Hematopoietic multipotent progenitor cell treated with erythropoietin and hydrocortisone succinate and interleukin-3 and kit ligand, for 6 days (in vitro differentiated cells): ENCODE results near the gene HDGFL3.
A peak's percentile ranks its signal among the peaks of the same experiment; 100 is the strongest.

Experiments used
- DNase-seq: peaks from one replicate; pipeline ENCODE4 v3.0.0-alpha.2; 2015

Gene HDGFL3

DNA sequence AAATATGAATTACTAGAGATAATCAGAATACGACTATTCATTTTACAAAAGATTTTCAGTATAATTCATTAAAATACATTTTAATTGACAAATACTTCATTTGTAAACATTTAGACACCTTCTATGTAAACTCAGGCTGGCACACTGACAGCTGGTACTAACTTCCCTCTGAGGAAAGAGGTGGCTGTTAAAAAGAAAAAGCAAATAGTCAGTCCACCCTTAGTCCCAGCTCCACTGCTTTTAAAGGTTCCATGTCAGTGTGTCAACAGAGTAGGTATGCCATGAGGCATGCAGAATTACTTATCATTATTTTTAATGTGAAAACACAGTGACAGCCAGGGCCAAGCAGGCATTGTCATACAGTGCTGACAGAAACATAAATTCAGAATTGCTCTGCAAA lies 84.1 kb downstream of the HDGFL3 start:
- no peak for DNase-seq

DNA sequence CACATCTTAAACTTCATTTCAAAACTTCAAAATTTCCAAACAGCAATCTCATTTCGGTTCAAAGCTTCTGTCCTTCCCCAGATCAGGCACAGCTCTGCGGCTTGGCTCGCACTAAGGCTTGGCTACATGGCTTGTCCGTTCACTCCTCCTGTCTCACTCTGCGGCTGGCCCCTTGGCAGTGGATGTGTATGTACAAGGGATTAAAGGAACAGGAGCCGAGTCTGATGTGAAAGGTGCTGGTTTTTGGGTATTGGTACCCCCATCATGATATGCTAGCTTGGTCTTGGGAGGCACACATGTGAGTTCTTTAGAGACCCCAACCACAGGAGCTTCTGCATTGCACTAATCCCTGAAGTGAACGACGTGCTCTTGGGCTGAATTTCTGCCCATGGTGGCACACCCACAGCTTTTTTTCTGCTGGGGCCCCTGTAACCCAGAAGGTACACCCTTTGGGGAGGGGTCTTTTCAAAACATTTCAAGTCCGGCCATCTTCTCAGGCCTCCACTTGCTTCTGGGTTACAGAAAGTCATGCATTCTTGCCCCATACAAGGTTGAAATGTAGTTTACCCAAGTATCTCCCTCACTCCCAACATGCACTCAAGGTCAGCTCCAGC lies 87.5 kb downstream of the HDGFL3 start:
- DNase-seq: no peak

DNA sequence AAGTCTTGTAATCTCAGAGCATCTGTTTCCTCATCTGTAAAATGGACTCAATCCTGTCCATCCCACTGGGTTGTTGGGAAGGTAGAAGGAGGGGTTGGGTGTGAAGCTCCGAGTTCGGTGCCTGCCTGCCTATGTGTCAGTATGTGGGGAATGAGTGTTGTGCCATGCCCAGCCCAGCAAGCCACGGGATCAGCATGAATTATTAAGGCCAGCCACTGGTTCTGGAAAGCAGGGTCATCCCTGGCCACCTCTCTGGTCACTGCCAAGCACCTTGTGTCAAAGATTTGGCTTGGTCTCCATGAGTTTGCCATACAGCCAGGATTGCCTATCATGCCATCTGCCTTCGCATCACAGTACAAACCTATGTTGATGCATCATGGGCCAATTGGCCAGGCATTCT lies 88.7 kb downstream of the HDGFL3 start:
- no peak for DNase-seq

DNA sequence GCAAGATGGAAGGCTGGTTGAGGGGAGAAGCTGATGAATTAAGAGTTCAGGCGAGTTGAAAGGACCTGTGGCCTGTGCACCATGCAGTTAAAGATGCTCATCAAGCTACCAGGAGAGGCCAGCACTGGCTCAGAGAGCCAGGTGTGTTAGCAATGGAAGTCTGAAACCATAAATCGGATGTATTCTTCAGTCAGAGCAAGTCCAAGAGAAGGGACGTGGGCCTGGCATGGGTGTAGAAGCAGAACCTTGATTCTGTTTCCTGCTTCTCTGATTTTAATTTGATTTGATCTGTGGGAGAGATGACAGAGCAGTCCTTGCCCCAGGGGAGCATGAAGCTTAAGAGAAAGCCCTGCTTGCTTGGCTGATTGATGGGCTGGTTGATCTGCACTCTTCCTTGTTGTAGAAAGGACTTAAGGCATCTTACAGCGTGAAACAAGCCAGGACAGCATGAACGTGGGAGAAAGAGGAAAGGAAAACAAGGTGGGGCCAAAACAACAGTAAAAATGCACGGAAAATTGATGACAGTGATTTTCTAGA lies 89.3 kb downstream of the HDGFL3 start:
- no peak for DNase-seq

GRCh38 chr15:83115831-83116565 lies 91.6 kb downstream of the HDGFL3 start:
- DNase-seq: no peak

DNA sequence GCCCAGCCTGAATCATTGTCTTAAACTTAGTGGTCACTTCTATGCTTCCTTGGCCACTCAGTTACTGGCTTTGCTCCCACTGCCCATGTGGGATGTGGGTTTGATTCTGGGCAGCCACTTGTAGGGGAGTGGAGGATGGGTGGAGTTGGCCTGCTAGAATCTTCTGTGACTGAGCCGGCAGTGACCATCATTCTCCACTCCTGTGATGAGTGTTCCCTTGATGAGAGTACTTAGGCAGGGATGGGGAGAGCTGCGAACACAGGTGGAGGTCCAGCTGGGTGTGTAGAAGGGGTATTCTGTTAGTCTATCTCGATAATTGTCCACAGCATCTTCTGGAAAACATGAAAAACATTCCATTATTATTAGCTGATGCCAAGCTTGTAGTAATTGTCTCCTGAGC lies 92.2 kb downstream of the HDGFL3 start:
- no peak for DNase-seq

- no peak for DNase-seq
Measured at GRCh38 chr15:83114856-83115255, 92.8 kb downstream of the HDGFL3 start.

DNA sequence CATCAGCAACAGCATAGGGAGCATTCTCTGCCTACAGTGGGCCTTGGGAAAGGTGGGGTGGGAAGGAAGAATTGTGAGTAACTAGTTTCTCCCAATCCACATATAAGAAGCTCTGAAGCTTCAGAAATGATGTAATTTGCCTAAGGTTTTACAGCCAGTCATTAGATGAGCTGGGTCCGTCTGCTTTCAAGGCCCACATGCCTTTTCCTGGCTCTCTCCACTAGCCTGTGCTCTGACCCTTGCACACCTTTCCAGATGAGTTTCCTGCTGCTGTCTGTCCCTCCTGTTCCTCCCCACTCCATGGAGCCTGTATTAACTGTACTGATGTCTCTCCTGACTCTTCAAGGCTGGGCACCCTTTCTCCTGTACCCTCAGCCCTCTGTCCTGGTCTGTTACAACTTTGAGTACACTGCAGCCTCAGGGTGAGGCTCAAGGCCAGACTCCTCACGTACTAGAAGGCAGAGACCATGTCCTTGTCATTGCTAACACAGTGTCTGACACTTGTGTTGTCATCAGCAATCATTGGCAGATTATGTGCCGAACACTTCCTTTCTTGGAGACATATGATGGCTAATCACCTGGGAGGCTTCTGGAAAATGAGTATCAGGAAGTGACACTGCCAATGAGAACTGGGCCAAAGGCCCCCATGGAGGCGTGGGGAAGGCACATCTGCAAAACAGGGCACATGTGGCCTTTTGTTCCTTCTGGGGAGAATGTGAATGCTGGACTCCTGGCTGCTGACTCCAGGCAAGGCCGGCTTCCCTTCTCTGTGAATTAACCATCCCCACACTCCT lies 93.5 kb downstream of the HDGFL3 start:
- no peak for DNase-seq

DNA sequence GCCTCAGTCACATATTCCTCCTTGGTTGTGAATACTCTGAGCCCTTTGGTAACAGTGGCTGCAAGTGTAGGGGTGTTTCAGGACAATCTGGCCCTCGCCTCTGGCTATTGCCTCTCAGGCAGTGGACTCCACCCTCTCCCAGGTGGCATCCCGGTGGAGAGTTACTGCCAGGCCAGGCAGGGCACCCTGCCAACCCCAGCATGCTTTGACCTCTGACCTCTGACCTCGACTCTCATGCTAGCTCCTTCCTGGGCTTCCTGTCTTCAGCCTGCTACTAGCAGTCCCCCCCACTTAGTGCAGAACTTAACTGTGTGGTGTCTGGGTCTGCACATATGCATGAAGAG lies 94.7 kb downstream of the HDGFL3 start:
- DNase-seq: no peak

DNA sequence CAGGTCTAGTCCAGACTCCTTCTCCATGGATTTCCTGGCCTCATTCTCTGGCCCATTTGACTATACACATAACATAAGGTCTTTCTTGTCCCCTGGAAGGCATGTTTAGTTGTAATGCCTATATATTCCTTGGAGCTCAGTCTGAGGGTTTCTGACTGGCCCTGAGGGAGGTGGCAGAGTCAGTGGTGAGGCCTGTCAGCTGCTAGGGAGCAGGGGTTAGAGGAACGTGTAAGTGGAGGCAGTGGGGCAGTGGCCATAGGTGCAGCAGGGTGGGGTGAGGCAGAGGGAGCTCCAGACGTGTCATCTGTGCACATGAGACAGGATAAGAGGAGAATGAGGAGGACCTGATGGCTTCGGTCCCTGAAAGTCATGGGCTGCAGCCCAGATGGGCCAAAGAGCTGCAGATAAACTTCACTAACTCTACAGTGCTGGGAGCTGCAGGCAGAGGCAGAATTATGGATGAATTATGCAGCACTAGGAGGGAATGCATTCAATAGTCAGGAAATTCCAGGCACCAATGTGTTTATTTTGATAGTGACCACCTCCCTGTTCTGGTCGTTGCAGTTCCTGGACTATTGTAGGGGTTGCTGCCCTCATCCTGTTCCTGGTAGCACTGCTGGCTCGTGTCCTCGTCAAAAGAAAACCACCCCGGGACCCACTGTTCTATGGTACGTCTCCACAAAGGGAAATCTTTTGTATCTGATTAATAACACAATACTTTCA lies 95.2 kb downstream of the HDGFL3 start:
- DNase-seq: no peak

- no peak for DNase-seq
Measured at GRCh38 chr15:83111149-83111548, 96.5 kb downstream of the HDGFL3 start.

- no peak for DNase-seq
Measured at GRCh38 chr15:83110381-83110780, 97.2 kb downstream of the HDGFL3 start.

- no peak for DNase-seq
Measured at GRCh38 chr15:83109532-83109931, 98.1 kb downstream of the HDGFL3 start.

DNA sequence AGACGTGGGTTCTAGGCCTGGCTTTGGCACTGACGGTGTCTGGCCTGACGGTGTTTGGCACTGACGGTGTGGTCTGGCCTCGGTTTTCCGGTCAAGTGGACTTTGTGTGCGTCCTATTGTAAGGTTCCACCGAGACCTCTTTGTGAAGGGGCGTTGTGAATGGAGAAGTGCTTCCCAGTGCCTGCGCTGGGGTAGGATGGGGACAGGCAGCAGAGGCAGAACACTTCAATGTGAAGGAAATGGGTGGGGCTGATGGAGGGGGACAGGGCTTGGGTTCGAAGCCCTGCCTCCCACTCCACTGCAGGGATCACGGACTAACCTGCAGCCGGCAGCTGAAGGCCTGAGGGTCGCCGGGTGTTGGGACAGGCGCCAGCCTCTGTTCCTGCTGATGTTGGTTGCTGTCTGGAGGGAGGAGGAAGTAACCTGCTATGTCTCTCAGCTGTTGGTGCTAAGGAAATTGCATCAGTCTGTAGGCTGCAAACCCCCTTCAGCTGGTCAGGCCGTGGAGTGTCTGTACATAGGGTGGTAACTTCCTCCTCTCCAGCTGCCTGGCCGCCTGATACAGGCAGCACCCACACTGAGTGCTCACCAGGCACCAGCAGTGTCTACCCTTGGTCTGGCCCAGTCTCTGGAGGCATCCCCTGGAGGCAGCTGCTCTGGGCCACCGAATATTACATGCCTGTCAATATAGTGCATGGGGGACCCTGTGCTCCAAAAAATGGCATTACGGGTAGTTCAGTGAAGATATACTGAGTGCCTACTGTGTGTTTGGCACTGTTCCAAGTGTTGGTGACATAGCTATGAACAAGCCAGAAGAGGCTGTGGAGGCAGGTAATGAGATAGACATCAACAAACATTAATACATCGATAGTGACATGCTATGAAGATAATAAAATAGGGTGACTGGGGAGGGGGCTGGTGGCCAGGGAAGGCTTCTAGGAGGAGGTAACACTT lies 99.1 kb downstream of the HDGFL3 start:
- peak; percentile 89 for DNase-seq

- DNase-seq: no peak
Measured at GRCh38 chr15:83107841-83108181, 99.8 kb downstream of the HDGFL3 start.

DNA sequence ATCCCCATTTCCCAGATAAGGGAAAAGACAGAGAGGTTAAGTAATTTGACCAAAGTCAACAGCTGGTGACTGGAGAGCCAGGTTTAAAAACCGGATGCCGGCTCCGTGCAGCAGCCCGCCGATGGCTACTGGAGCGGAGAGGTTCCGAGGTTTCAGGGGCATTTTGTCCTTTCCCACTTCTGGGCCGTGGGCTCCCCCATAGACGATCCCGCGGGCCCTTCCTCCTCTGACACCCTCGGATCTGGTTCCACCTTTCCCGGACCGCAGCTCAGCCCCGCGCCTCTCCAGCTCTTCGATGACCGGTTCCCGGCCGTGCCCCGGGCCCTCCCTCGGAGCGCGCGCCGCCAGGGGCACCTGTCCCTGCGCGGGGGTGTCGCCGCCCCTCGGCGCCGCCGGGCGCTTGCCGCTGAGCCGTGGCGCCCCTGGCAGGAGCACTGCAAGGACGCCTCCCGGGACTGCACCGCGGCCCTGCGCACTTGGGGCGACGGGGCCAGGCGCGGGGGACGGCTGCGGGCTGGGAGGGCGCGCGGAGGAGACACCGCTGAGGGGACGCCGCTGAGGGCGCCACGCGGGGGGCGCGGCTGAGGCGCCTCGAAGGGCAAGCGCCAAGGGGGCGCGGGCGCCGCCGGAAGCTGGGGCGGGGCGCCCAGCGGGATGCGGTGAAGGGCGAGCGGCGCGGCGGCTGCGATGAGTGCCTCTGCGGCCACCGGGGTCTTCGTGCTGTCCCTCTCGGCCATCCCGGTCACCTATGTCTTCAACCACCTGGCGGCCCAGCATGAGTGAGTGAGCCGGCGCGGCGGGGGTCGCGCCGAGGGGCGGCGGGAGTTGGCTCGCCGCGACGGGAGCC lies 100.4 kb downstream of the HDGFL3 start, which contains the start of gene TM6SF1:
TSS of gene TM6SF1 (plus strand) at position 652 of the 847 bp plus-strand sequence. CDS start at position 688, 36 bp downstream.
- DNase-seq: peak; percentile 39

GRCh38 chr15:83105440-83105839 lies 102.2 kb downstream of the HDGFL3 start:
- no peak for DNase-seq

- no peak for DNase-seq
Measured at GRCh38 chr15:83104141-83104540, 103.5 kb downstream of the HDGFL3 start.

GRCh38 chr15:83102346-83102745 lies 105.3 kb downstream of the HDGFL3 start:
- DNase-seq: no peak

DNA sequence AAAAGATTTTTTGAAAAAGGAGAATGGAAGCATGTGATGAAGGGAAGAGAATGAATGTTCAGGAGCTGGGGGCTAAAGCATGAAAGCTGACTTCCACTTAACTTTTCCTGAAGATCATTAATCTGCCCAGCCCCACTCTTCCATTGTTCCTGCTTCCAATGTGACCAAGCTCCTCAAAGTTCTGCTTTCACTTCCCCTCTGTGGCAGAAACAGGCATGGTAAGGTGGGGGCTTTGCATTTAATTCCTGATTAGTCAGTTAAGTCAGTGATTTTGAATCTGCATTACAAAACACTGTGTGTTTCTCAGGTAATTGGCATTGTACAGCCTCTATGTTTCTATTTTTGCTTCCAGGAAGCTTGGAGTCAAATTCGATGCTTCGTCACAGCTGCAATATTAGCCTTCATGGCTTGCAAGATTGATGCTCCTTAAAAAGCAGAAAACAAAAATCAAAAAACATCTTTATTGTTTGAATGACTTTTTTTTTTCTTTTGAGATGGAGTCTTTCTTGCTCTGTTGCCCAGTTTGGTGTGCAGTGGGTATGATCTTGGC lies 107.5 kb downstream of the HDGFL3 start:
- DNase-seq: no peak

- DNase-seq: peak; percentile 57
Measured at GRCh38 chr15:83099290-83099689, 108.3 kb downstream of the HDGFL3 start.
